HG02943 (cell line): ENCODE measurements around the gene MAD2L1.

Experiments
- ATAC-seq: cut with Tn5 transposase; IDR thresholded peaks from one replicate; pipeline ENCODE4 v1.9.1; 2021; ENCODE audit warnings: mild to moderate bottlenecking, low read depth, moderate library complexity; ENCODE audit not compliant: unreplicated experiment

MAD2L1 gene

DNA sequence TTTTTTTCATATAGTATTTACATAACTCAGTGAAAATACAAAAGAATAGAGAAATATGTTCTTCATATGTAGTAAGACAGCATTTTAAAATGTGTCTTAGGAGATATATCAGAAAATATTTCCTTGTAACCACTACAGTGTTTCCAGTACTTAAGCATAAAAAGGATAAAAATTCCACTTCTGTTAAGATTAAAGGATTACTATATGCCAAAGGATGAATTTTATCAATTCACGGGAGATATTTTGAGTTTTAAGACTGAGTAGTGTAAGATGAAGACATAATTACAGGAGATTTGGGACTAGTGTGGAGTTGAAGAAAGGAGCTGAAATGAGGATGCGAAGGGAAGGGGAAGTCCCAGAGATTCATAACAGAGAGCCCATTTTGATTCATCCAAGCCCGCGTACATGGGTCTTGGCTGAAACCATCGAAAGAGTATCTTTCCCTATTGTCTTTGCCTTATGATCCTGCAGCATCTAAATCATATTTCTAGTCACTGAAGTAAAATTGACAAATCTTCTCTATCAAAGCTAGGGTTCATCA lies 58.7 kb downstream of the MAD2L1 start:
- ATAC-seq, result no peak

DNA sequence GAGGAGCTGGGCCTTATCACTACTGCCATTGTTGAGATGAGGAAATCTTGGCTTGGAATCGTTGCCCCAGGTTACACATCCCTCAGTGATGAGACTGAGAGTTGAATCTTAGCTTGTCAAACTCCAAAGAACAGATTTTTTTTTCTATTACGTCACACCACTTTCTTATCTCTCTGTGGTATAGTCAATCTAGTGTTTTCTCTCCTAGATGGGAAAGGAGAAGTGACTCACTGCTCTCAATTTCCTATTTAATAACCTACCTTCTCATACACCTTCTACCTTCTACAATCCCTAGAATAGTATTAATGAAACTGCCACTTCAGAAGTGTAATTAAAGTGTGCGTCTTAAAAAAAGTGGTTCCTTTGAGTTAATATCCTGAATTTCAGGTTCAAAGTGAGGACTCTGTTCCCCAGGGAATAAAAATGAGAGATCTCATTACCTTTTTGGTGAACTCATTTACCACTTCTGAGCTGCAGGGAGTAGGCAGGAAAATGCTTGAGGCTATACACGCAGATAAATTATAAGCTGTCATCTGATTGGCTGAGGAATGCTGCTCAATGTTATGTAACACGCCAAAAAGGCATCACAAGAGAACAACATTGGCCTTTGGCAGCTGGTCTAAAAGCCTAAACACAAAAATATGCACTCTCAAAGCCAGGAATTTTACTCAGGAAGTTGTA lies 59.3 kb downstream of the MAD2L1 start:
- ATAC-seq, result no peak
